Colonic mucosa (tissue), 4 donors: ENCODE data around the gene FTO. TPM values are rescaled to one million over a fixed set of nuclear protein-coding genes. Genes with fewer than 3 reads are reported as not detected.

Experiments
- DNase-seq: peaks from one replicate; pipeline ENCODE4 v3.0.0-alpha.2; 2020
- H3K27ac ChIP-seq: fragments of 200-600 bp; one replicate; pipeline ENCODE4 v1.8.0; 2021
- H3K27me3 ChIP-seq: fragments of 200-600 bp; one replicate; pipeline ENCODE4 v1.8.0; 2021
- H3K36me3 ChIP-seq: fragments of 200-600 bp; one replicate; pipeline ENCODE4 v1.8.0; 2021
- H3K4me1 ChIP-seq: fragments of 200-600 bp; one replicate; pipeline ENCODE4 v1.8.0; 2021; ENCODE audit warnings: mild to moderate bottlenecking
- H3K4me3 ChIP-seq: fragments of 200-600 bp; one replicate; pipeline ENCODE4 v1.8.0; 2021
- H3K9ac ChIP-seq, 2 donors: one replicate each; pipeline ENCODE4 v1.7.0; 2013; ENCODE audit warnings: control low read depth in 2 of 2, low read depth in 2 of 2, low read length in 2 of 2
- H3K9me3 ChIP-seq: fragments of 200-600 bp; one replicate; pipeline ENCODE4 v1.8.0; 2021
- intact Hi-C: fragments of 100-400 bp; cut with DNase I; formaldehyde crosslinking; loops from one replicate; pipeline ENCODE4 v1.14.1; 2022
- total RNA-seq, 2 donors: library from RNA; stranded (reverse); fragmentation: NEBNext Ultra II Directional in 1 of 2; extraction: Animal tissue kit (Norgen Biotek cat#: 25700) in 1 of 2; gene quantifications; one replicate each; pipeline ENCODE4 v1.2.1, GENCODE V29; 2021
- TF ChIP-seq, protein P1 (sequence below): fragments of 200-600 bp; IDR thresholded peaks from one replicate; pipeline ENCODE4 v1.8.0; 2022; ENCODE audit warnings: antibody characterized with exemption, mild to moderate bottlenecking
- donor health status: healthy.
- donor health status: DM: no; HTN: no; CAD: no.
- donor health status: DM: no; HTN: no; CAD: no.

FTO gene
- total RNA-seq, 2 donors from 2014 or later, result 38.3 to 39.2 TPM

DNA sequence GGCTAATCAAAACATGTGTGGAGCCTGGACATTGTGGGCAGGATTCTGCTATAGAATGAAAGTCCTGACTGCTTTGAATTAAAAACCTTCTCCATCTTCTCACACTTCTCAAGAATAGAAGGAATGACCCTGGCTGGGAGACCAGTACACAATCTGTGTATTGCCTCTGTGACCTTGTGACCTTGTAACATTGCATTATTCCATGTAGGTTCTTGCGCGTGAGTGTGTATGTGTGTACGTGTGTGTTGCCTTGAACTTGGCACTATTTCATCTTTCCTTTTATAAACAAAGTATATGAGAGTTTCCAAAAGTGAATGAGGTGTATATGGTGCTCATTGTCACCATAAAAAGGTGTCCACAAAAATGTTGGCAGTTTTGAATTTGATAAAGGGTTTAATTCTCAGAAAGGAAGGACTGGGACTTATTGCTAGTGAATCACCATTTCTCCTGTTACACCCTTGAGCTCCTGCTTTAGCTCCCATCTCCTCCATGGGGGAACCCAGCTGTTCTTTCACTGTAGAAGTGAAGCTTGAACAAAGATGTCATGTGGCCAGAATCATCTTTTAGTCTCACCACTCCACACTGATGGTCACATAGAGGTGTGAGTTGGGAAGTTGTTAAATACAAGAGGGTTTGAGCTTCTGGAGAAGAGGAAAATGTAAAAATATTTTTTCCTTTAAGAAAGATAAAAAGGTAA is 244.9 kb downstream of the FTO start:
- intact Hi-C loops, result loop anchor here (10.0 kb wide), 1 partner anchor 174 kb away; no protein-coding TSS in a partner anchor
- Histone ChIP-seq H3K9ac (no peak overlapping the region), H3K4me1 (peaks cover 9% of the 10 kb centered on the region), H3K9me3 (no peaks in the 10 kb centered on the region), H3K4me3 (no peak overlapping the region), H3K27ac (no peak overlapping the region), H3K36me3 (no peaks in the 10 kb centered on the region), H3K27me3 (no peaks in the 10 kb centered on the region)
- DNase-seq, result no peak
- TF ChIP-seq, protein P1, sequence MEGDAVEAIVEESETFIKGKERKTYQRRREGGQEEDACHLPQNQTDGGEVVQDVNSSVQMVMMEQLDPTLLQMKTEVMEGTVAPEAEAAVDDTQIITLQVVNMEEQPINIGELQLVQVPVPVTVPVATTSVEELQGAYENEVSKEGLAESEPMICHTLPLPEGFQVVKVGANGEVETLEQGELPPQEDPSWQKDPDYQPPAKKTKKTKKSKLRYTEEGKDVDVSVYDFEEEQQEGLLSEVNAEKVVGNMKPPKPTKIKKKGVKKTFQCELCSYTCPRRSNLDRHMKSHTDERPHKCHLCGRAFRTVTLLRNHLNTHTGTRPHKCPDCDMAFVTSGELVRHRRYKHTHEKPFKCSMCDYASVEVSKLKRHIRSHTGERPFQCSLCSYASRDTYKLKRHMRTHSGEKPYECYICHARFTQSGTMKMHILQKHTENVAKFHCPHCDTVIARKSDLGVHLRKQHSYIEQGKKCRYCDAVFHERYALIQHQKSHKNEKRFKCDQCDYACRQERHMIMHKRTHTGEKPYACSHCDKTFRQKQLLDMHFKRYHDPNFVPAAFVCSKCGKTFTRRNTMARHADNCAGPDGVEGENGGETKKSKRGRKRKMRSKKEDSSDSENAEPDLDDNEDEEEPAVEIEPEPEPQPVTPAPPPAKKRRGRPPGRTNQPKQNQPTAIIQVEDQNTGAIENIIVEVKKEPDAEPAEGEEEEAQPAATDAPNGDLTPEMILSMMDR, result no peak

DNA sequence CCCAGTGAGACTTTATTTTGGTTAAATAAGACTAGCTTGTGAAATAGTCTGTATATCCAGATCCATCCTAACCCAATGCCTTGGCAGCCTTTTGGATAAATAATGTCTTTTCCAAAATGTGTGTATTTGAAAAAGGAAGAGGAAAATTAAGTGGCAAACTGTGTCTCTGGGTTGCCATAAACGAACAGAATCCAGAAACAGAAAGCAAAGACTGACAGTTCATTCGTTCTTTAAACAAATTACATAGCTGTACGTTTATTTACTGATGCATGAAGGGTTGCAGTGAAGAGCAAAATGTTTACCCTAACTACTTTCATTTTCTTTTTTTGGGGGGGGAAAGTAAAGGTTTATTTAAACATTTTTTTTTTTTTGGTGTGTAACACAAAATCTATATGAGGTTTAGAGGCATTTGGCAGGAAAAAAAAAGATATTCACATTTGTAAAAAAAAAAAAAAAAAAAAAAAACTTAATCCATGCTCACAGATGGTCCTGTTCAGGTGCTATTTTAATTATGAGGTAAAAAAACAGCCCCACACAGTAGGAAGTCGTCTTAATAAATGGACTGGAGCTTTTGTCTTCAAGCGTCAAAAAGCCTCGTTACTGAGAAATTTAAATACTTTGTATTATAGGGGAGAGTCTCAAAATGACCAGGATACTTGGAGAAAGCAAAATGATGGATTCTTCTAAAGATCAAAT is 245.9 kb downstream of the FTO start:
- intact Hi-C loops, result loop anchor here (10.0 kb wide), 1 partner anchor 175 kb away; no protein-coding TSS in a partner anchor
- Histone ChIP-seq H3K27me3 (no peaks in the 10 kb centered on the region), H3K36me3 (no peaks in the 10 kb centered on the region), H3K4me1 (peaks cover 9% of the 10 kb centered on the region), H3K4me3 (no peak overlapping the region), H3K27ac (no peak overlapping the region), H3K9ac (no peak overlapping the region), H3K9me3 (no peaks in the 10 kb centered on the region)
- TF ChIP-seq, protein P1, result no peak
- DNase-seq, result no peak

- TF ChIP-seq, protein P1, result no peak
- Histone ChIP-seq H3K9me3 (no peaks in the 10 kb centered on the region), H3K4me3 (no peak overlapping the region), H3K27ac (no peak overlapping the region), H3K4me1 (peaks cover 9% of the 10 kb centered on the region), H3K9ac (no peak overlapping the region), H3K27me3 (no peaks in the 10 kb centered on the region), H3K36me3 (no peaks in the 10 kb centered on the region)
- DNase-seq, result no peak
- intact Hi-C loops, result no loop called here
These were observed 246.7 kb downstream of the FTO start for GRCh38 chr16:53950677-53951076.

GRCh38 chr16:53952215-53953208 is 248.6 kb downstream of the FTO start:
- H3K27me3 ChIP-seq, result no peaks in the 10 kb centered on the region
- H3K36me3 ChIP-seq, result no peaks in the 10 kb centered on the region
- H3K4me3 ChIP-seq, result no peak overlapping the region
- no peak overlapping the region for H3K9ac ChIP-seq
- no peak for DNase-seq
- no peaks in the 10 kb centered on the region for H3K9me3 ChIP-seq
- no peak overlapping the region for H3K27ac ChIP-seq
- intact Hi-C loops, result no loop called here
- TF ChIP-seq, protein P1, result no peak
- H3K4me1 ChIP-seq, result no peaks in the 10 kb centered on the region

DNA sequence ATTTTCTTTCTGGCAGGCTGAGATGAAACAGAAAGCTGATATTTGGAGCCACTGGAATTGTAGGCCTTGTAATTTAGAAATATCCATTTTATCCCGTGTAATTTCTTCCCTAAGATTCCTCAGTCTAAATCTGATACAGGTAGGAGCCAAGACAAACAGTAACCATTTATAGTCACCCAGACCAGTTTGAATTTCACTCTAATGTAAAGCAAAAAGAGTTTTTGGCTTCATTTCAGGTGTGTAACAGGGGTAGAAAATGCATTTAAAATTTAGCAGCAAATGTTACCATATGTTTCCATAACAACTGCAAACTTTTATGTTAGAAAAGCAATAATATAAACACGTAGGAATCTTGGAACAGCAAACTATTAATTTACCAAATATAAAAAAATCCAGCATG is 249.4 kb downstream of the FTO start:
- Histone ChIP-seq H3K4me1 (no peaks in the 10 kb centered on the region), H3K9ac (no peak overlapping the region), H3K27me3 (no peaks in the 10 kb centered on the region), H3K9me3 (no peaks in the 10 kb centered on the region), H3K27ac (no peak overlapping the region), H3K36me3 (no peaks in the 10 kb centered on the region), H3K4me3 (no peak overlapping the region)
- no peak for DNase-seq
- intact Hi-C loops, result no loop called here
- TF ChIP-seq, protein P1, result no peak
